ENCODE measurements around the gene MTMR3. TPM values are rescaled to one million over a fixed set of nuclear protein-coding genes. Genes with fewer than 3 reads are reported as not detected.

The MTMR3 gene
- total RNA-seq, 1 experiment from 2014 or later, result 27.0 TPM

DNA sequence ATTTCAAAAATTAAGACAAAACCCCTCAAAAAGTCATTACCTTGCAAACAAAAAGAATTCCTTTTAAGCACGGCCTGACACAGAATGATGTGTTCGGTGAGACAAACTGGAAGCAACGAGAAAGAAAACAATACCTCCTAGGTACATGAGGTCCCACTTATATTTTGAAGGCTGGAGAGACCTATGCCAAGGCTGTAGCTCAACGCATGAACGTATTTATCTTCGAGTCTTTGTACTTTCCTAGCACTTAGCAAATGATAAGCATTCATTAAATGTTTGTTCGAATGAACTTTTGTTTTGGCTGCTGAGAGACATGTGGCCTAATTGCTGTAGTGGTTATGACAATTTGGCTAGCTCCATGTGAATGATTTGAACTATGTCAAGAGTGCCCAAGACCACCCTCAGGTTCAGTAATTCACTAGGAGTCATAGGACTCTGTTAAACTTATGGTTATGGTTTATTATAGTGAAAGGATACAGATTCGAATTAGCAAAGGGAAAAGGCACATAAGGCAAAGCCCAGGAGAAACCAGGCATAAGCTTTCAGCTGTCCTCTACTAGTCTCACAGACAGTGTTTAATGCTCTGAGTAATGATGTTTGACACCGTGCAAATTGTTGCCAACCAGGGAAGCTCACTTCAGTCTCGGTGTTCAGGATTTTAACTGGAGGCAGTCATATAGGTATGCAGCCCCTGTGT lies 171.2 kb downstream of the MTMR3 start:
- TF ChIP-seq TCF7L2 (IDR thresholded peaks at IDR 0.05; ENCODE audit: borderline replicate concordance, extremely low read depth, insufficient read depth, insufficient read length) (no peak), EZH2 (IDR thresholded peaks at IDR 0.05) (no peak), SIN3A (IDR thresholded peaks at IDR 0.05; ENCODE audit: low read depth) (no peak), ELF1 (IDR thresholded peaks at IDR 0.05; ENCODE audit: borderline replicate concordance, low read depth) (no peak), CBX3 (IDR thresholded peaks at IDR 0.05; ENCODE audit: low read depth) (no peak), SRF (IDR thresholded peaks at IDR 0.05; ENCODE audit: low read depth) (no peak), CEBPB (IDR thresholded peaks at IDR 0.05; ENCODE audit: low read depth) (no peak), REST (IDR thresholded peaks at IDR 0.05; ENCODE audit: low read depth) (no peak), POLR2AphosphoS5 (IDR thresholded peaks at IDR 0.05; ENCODE audit: low read depth, low read length) (no peak), RAD21 (IDR thresholded peaks at IDR 0.05; ENCODE audit: low read depth) (no peak)
- TF ChIP-seq, protein P1, sequence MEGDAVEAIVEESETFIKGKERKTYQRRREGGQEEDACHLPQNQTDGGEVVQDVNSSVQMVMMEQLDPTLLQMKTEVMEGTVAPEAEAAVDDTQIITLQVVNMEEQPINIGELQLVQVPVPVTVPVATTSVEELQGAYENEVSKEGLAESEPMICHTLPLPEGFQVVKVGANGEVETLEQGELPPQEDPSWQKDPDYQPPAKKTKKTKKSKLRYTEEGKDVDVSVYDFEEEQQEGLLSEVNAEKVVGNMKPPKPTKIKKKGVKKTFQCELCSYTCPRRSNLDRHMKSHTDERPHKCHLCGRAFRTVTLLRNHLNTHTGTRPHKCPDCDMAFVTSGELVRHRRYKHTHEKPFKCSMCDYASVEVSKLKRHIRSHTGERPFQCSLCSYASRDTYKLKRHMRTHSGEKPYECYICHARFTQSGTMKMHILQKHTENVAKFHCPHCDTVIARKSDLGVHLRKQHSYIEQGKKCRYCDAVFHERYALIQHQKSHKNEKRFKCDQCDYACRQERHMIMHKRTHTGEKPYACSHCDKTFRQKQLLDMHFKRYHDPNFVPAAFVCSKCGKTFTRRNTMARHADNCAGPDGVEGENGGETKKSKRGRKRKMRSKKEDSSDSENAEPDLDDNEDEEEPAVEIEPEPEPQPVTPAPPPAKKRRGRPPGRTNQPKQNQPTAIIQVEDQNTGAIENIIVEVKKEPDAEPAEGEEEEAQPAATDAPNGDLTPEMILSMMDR (IDR thresholded peaks at IDR 0.05 in 2 of 3, conservative IDR thresholded peaks at IDR 0.05 in 1 of 3; ENCODE audit: borderline replicate concordance in 1 of 3, insufficient read depth in 1 of 3, low read depth in 2 of 3, low read length in 2 of 3), result no peak
- TF ChIP-seq, protein P2, sequence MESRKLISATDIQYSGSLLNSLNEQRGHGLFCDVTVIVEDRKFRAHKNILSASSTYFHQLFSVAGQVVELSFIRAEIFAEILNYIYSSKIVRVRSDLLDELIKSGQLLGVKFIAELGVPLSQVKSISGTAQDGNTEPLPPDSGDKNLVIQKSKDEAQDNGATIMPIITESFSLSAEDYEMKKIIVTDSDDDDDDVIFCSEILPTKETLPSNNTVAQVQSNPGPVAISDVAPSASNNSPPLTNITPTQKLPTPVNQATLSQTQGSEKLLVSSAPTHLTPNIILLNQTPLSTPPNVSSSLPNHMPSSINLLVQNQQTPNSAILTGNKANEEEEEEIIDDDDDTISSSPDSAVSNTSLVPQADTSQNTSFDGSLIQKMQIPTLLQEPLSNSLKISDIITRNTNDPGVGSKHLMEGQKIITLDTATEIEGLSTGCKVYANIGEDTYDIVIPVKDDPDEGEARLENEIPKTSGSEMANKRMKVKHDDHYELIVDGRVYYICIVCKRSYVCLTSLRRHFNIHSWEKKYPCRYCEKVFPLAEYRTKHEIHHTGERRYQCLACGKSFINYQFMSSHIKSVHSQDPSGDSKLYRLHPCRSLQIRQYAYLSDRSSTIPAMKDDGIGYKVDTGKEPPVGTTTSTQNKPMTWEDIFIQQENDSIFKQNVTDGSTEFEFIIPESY (IDR thresholded peaks at IDR 0.05; ENCODE audit: extremely low read depth, insufficient replicate concordance, low read length), result no peak
- Histone ChIP-seq H3K4me1 (ENCODE audit: control insufficient read depth in 1 of 2, insufficient read depth in 2 of 2, low read length in 2 of 2) (no peaks in the 10 kb centered on the region), H3K4me3 (replicated peaks in 1 of 2; ENCODE audit: low read depth in 1 of 2, low read length in 2 of 2) (no peak overlapping the region), H4K20me1 (ENCODE audit: insufficient read depth) (no peaks in the 10 kb centered on the region), H3K79me2 (ENCODE audit: insufficient read depth, low read length) (no peaks in the 10 kb centered on the region), H3K36me3 (ENCODE audit: control insufficient read depth in 1 of 2, insufficient read depth in 2 of 2, low read length in 2 of 2) (no peaks in the 10 kb centered on the region), H3K4me2 (ENCODE audit: low read length) (no peak overlapping the region), H3K27ac (ENCODE audit: low read depth, low read length) (no peak overlapping the region), H3K27me3 (ENCODE audit: insufficient read depth, low read length) (no peaks in the 10 kb centered on the region), H2AFZ (ENCODE audit: low read depth, low read length, poor library complexity, severe bottlenecking) (no peak overlapping the region), H3K9me2 (ENCODE audit: insufficient read depth) (no peaks in the 10 kb centered on the region), H3K9me3 (ENCODE audit: control insufficient read depth in 1 of 2, insufficient read depth in 1 of 2, low read depth in 1 of 2, low read length in 2 of 2) (no peaks in the 10 kb centered on the region), H3K9ac (ENCODE audit: low read length) (no peak overlapping the region)
- ATAC-seq (no peak), DNase-seq (ENCODE audit: low read depth, low spot score) (no peak)
- CTCF ChIA-PET, result interaction anchor here (0.6 kb wide), 1 partner anchor 234 kb away, joined by 3 read pairs; no protein-coding TSS in a partner anchor
- RAD21 ChIA-PET (ENCODE audit: low non-redundant PET in 1 of 2, low total read pairs in 2 of 2, uncharacterized antibody in 2 of 2, unreplicated experiment in 2 of 2), result no interaction called here
- POLR2A ChIA-PET, result no interaction called here
- BruUV-seq (replicated peaks), result no TSS peak
- intact Hi-C loops (cut with micrococcal nuclease), result no loop called here

Measured in HCT116 (cell line).